A673 (cell line): ENCODE data around the gene CYTH4. TPM values are rescaled to one million over a fixed set of nuclear protein-coding genes. Genes with fewer than 3 reads are reported as not detected.

Experiments used
- BruUV-seq: library from RNA; stranded (reverse); fragments of 400-500 nt; replicated peaks from 2 replicates; lab custom pipeline; 2021; lab: Mats Ljungman, UMichigan
- CTCF ChIA-PET: fragments of 300-600 bp; sonication (Branson Sonifier 250); formaldehyde crosslinking; loops from one replicate; lab custom pipeline; 2022; ENCODE audit warnings: antibody characterized with exemption; lab: Charles Lee
- POLR2A ChIA-PET: fragments of 300-600 bp; sonication (Branson Sonifier 250); formaldehyde crosslinking; loops from one replicate; lab custom pipeline; 2022; ENCODE audit warnings: antibody characterized with exemption; ENCODE audit not compliant: low non-redundant PET; lab: Charles Lee
- DNase-seq: peaks from one replicate; pipeline ENCODE4 v3.0.0-alpha.2; 2015; ENCODE audit warnings: low spot score
- H3K27ac ChIP-seq: fragments of 200-600 bp; sonication (generic); 2 replicates; pipeline ENCODE4 v1.5.1; 2016; ENCODE audit warnings: mixed run types, low read depth, mild to moderate bottlenecking, mixed read lengths, antibody characterized with exemption, low read length; ENCODE audit not compliant: poor library complexity, severe bottlenecking
- H3K27me3 ChIP-seq: fragments of 200-600 bp; sonication (generic); replicated peaks from 2 replicates; pipeline ENCODE4 v1.6.1; 2017; ENCODE audit warnings: mixed run types, low read depth, mild to moderate bottlenecking, mixed read lengths, antibody characterized with exemption, low read length; ENCODE audit not compliant: insufficient read depth, poor library complexity
- H3K36me3 ChIP-seq: fragments of 200-600 bp; sonication (generic); 2 replicates; pipeline ENCODE4 v1.6.1; 2016; ENCODE audit warnings: mixed run types, mild to moderate bottlenecking, mixed read lengths, antibody characterized with exemption, low read length; ENCODE audit not compliant: insufficient read depth, poor library complexity, severe bottlenecking
- H3K4me1 ChIP-seq: fragments of 200-600 bp; sonication (generic); 2 replicates; pipeline ENCODE4 v1.6.1; 2017; ENCODE audit warnings: mixed run types, mild to moderate bottlenecking, mixed read lengths, antibody characterized with exemption, low read length; ENCODE audit not compliant: insufficient read depth, poor library complexity, severe bottlenecking
- H3K4me3 ChIP-seq: fragments of 200-600 bp; sonication (generic); 2 replicates; pipeline ENCODE4 v1.5.1; 2016; ENCODE audit warnings: low read depth, mixed run types, mild to moderate bottlenecking, mixed read lengths, low read length; ENCODE audit not compliant: poor library complexity, severe bottlenecking
- H3K9me3 ChIP-seq: fragments of 200-600 bp; sonication (generic); 2 replicates; pipeline ENCODE4 v1.6.1; 2016; ENCODE audit warnings: mixed run types, low read depth, mild to moderate bottlenecking, mixed read lengths, antibody characterized with exemption, low read length; ENCODE audit not compliant: poor library complexity, severe bottlenecking
- EZH2 ChIP-seq: fragments of 200-600 bp; sonication (generic); IDR thresholded peaks from 2 replicates; pipeline ENCODE4 v1.6.1; 2017; ENCODE audit warnings: borderline replicate concordance, low read depth, mild to moderate bottlenecking, mixed read lengths, antibody characterized with exemption, low read length; ENCODE audit not compliant: poor library complexity, severe bottlenecking
- intact Hi-C: fragments of 100-400 bp; cut with micrococcal nuclease; formaldehyde crosslinking; loops from one replicate; pipeline ENCODE4 v1.10.0; 2022; ENCODE audit not compliant: unreplicated experiment
- total RNA-seq: library from RNA; stranded (reverse); gene quantifications from 2 replicates; pipeline ENCODE4 v1.2.3, GENCODE V29; 2021
- TF ChIP-seq, protein P1 (sequence below): fragments of 300-800, 200-600 bp; sonication (generic); conservative IDR thresholded peaks from 2 replicates; pipeline ENCODE4 v1.5.1; 2017; ENCODE audit warnings: low read depth, mild to moderate bottlenecking, antibody characterized with exemption, low read length, moderate library complexity, mixed read lengths

The CYTH4 gene
- total RNA-seq, 1 experiment from 2014 or later, result not detected

- Histone ChIP-seq H3K27ac (no peak overlapping the region), H3K4me1 (peaks cover 12% of the 10 kb centered on the region), H3K36me3 (no peaks in the 10 kb centered on the region), H3K27me3 (no peaks in the 10 kb centered on the region), H3K4me3 (no peak overlapping the region), H3K9me3 (no peaks in the 10 kb centered on the region)
- BruUV-seq, result no TSS peak
- POLR2A ChIA-PET, result no interaction called here
- TF ChIP-seq, protein P1, sequence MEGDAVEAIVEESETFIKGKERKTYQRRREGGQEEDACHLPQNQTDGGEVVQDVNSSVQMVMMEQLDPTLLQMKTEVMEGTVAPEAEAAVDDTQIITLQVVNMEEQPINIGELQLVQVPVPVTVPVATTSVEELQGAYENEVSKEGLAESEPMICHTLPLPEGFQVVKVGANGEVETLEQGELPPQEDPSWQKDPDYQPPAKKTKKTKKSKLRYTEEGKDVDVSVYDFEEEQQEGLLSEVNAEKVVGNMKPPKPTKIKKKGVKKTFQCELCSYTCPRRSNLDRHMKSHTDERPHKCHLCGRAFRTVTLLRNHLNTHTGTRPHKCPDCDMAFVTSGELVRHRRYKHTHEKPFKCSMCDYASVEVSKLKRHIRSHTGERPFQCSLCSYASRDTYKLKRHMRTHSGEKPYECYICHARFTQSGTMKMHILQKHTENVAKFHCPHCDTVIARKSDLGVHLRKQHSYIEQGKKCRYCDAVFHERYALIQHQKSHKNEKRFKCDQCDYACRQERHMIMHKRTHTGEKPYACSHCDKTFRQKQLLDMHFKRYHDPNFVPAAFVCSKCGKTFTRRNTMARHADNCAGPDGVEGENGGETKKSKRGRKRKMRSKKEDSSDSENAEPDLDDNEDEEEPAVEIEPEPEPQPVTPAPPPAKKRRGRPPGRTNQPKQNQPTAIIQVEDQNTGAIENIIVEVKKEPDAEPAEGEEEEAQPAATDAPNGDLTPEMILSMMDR, result no peak
- no peak for TF ChIP-seq EZH2
- intact Hi-C loops, result no loop called here
- no peak for DNase-seq
- CTCF ChIA-PET, result interaction anchor here (0.6 kb wide), 1 partner anchor 181 kb away, joined by 3 read pairs; no protein-coding TSS in a partner anchor
These were observed 20.6 kb downstream of the CYTH4 start for GRCh38 chr22:37302674-37303555.

DNA sequence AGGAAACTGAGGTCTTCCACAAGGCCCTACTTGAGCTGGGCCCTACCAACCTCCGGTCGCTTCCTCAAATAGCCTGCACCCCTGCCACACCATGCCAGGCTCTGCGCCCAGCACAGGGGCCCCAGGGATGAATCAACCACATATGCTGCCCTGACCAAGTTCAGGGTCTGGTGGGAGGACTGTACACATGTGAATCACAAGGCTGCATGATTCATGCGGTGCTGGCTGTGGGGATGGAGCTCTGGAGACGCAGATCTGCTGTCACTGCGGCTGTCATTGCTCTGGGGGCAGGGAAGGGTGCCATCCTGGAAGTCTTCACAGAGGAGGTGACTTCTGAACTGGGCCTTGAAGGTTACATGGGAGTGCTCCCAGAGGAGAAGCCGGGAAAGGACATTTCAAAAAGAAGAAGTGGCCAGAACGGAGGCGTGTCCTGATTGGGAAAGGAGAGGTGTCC is 21.5 kb downstream of the CYTH4 start:
- BruUV-seq, result no TSS peak
- H3K9me3 ChIP-seq, result no peaks in the 10 kb centered on the region
- no peak for DNase-seq
- TF ChIP-seq EZH2, result no peak
- TF ChIP-seq, protein P1, result no peak
- intact Hi-C loops, result no loop called here
- peaks cover 14% of the 10 kb centered on the region for H3K4me1 ChIP-seq
- ChIA-PET CTCF (no interaction called here), POLR2A (no interaction called here)
- no peak overlapping the region for H3K27ac ChIP-seq
- H3K36me3 ChIP-seq, result no peaks in the 10 kb centered on the region
- no peak overlapping the region for H3K4me3 ChIP-seq
- H3K27me3 ChIP-seq, result no peaks in the 10 kb centered on the region

DNA sequence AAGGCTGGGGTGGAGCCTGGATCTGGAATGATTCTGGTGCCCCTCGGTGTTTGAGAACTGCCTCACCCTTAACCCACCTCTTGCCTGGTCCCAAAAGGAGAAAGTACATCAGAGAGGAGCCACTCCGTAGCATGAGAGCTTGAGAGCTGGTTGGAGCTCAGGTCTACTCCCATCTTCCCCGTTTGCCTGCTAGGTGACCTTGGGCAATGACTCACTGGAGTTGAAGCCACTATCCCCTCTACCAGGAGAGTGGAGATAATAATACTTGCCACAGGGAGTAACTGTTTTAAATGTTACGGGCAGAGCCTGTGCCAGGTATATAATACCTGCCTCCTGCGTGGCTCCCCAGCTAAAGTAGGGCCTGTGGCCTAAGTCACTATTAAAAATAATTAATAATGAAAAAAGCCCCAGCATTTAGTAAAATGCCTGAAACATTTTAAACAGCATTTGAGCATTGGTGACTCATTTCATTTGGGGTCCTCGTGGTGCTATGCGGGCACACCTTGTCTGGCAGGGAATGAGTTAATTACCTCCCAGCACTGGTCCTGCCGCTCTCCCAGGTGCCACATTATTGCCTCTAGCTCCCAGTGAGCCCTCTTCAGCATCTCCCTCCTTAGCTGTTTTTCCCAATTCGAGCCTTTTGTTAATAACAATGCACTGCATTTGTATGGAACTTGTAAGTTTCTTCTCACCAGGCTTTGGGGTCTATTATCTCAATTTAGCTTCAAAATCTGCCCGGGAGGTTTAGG is 22.5 kb downstream of the CYTH4 start:
- BruUV-seq, result no TSS peak
- peaks cover 14% of the 10 kb centered on the region for H3K4me1 ChIP-seq
- CTCF ChIA-PET, result no interaction called here
- DNase-seq, result no peak
- H3K27me3 ChIP-seq, result no peaks in the 10 kb centered on the region
- no peak overlapping the region for H3K4me3 ChIP-seq
- TF ChIP-seq, protein P1, result no peak
- no peak for TF ChIP-seq EZH2
- intact Hi-C loops, result no loop called here
- H3K27ac ChIP-seq, result no peak overlapping the region
- no peaks in the 10 kb centered on the region for H3K9me3 ChIP-seq
- POLR2A ChIA-PET, result no interaction called here
- H3K36me3 ChIP-seq, result no peaks in the 10 kb centered on the region
